Fibroblast of lung (primary cell): ENCODE measurements around the gene KCNIP1.

Experiments used
- EZH2 ChIP-seq: IDR thresholded peaks from 2 replicates; pipeline ENCODE4 v1.5.1; 2012; ENCODE audit warnings: low read length, control low read depth, mild to moderate bottlenecking; ENCODE audit errors: missing control alignments
- TF ChIP-seq, protein P1 (sequence below), 2 donors: IDR thresholded peaks in 1 of 2; conservative IDR thresholded peaks in 1 of 2; 1 replicate in 1 of 2; 2 replicates in 1 of 2; pipeline ENCODE4 v1.5.1; 2011 to 2012; ENCODE audit warnings: low read length in 2 of 2, control low read depth in 1 of 2, inconsistent platforms in 1 of 2, low read depth in 1 of 2, mild to moderate bottlenecking in 1 of 2

GRCh38 chr5:170484459-170484831 is 19.4 kb upstream of the KCNIP1 start:
- TF ChIP-seq, protein P1, sequence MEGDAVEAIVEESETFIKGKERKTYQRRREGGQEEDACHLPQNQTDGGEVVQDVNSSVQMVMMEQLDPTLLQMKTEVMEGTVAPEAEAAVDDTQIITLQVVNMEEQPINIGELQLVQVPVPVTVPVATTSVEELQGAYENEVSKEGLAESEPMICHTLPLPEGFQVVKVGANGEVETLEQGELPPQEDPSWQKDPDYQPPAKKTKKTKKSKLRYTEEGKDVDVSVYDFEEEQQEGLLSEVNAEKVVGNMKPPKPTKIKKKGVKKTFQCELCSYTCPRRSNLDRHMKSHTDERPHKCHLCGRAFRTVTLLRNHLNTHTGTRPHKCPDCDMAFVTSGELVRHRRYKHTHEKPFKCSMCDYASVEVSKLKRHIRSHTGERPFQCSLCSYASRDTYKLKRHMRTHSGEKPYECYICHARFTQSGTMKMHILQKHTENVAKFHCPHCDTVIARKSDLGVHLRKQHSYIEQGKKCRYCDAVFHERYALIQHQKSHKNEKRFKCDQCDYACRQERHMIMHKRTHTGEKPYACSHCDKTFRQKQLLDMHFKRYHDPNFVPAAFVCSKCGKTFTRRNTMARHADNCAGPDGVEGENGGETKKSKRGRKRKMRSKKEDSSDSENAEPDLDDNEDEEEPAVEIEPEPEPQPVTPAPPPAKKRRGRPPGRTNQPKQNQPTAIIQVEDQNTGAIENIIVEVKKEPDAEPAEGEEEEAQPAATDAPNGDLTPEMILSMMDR (conservative IDR thresholded peaks at IDR 0.05 in 1 of 2, IDR thresholded peaks at IDR 0.05 in 1 of 2; ENCODE audit: low read depth in 1 of 2, low read length in 2 of 2), result no peak
- TF ChIP-seq EZH2, result no peak
